ENCODE data around the gene LRRC56. TPM values are rescaled to one million over a fixed set of nuclear protein-coding genes. Genes with fewer than 3 reads are reported as not detected.
A peak's percentile ranks its signal among the peaks of the same experiment; 100 is the strongest.

Gene LRRC56
- total and polyA plus RNA-seq, 9 of the 15 experiments (the other 6 are each of a cell fraction or from before 2014, with no cell fraction given), result 0.03 to 4.5 (median 1.0) TPM; not detected in 1

DNA sequence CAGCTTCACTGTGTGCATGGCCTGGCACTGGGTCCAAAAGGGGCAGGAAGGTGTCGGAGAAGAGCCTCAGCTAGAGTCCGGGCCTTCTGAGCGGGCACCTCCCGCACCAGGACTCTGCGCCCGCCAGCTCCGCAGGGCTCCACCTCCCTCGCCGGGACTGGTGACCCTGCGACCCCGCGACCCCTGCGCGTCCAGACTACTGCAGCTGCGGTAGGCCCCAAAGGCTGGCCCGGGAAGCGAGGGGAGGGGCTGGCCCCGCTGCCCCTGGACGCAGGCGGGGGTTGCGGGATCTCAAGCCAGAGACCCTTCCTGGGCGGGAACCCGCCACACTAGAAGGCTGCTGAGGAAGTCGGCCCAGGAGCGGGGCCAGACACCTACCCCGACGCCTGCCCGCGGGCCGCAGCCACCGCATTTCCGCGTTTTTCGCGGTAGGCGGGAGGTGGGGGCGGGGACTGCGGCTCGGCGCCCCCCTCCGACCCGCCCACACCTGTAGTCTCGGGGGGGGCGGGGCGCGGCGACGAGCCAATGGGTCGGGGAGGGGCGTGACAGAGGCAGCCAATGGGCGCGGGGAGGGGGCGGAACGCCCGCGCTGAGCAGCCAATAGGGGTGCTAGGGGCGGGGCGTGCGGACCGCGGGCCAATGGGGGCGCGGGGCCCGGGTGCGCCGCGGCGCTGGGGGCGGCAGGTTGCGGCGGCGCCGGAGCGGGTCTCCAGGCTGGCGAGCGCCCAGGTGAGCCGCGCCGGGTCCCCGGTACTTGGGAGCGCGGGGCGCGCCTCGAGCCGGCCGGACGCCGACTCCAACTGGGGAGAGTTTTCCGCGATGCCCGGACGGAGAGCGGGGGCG, 23.2 kb downstream of the LRRC56 start, which contains the start of the genes LMNTD2 and RASSF7 (continued):
- no peak for TF ChIP-seq NR1H2 (CRISPR knock-in tag; IDR thresholded peaks at IDR 0.05)
- TF ChIP-seq, protein P1, sequence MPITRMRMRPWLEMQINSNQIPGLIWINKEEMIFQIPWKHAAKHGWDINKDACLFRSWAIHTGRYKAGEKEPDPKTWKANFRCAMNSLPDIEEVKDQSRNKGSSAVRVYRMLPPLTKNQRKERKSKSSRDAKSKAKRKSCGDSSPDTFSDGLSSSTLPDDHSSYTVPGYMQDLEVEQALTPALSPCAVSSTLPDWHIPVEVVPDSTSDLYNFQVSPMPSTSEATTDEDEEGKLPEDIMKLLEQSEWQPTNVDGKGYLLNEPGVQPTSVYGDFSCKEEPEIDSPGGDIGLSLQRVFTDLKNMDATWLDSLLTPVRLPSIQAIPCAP (CRISPR knock-in tag; IDR thresholded peaks at IDR 0.05; ENCODE audit: borderline replicate concordance), result no peak
- TF ChIP-seq ELK3 (CRISPR knock-in tag; IDR thresholded peaks at IDR 0.05), result no peak
- TF ChIP-seq XRCC4 (IDR thresholded peaks at IDR 0.05; ENCODE audit: extremely low read depth, insufficient read depth, insufficient read length), result no peak
- no peak for TF ChIP-seq ZNF124 (CRISPR knock-in tag; IDR thresholded peaks at IDR 0.05)
- TF ChIP-seq MITF (IDR thresholded peaks at IDR 0.05), result no peak
- no peak; the same call in 1 of the 2 replicates for TF ChIP-seq USF1 (CRISPR knock-in tag; IDR thresholded peaks at IDR 0.05)
- TF ChIP-seq RBM25 (IDR thresholded peaks at IDR 0.05; ENCODE audit: low read depth, low read length, severe bottlenecking), result peak; percentile 99
- no peak for TF ChIP-seq ZNF318 (IDR thresholded peaks at IDR 0.05; ENCODE audit: borderline replicate concordance in 1 of 2, low read depth in 1 of 2)
- TF ChIP-seq PHF8 (IDR thresholded peaks at IDR 0.05; ENCODE audit: borderline replicate concordance, low read length), result peak; percentile 89; the same call in 1 of the 2 replicates
- no peak for TF ChIP-seq KAT8 (IDR thresholded peaks at IDR 0.05; ENCODE audit: low read depth)
- TF ChIP-seq SMC3 (conservative IDR thresholded peaks at IDR 0.05; ENCODE audit: insufficient read depth, low read depth, low read length), result no peak
